ENCODE results near the gene LZTR1. TPM values are rescaled to one million over a fixed set of nuclear protein-coding genes. Genes with fewer than 3 reads are reported as not detected.
A peak's percentile ranks its signal among the peaks of the same experiment; 100 is the strongest.

Gene LZTR1
- total and polyA plus RNA-seq, 2 of the 4 experiments (the other 2 are of a cell fraction), result 22.8 to 41.3 TPM

- Histone ChIP-seq H3K27ac (ENCODE audit: insufficient read depth, low read length) (peak within 1 kb of the TSS; percentile 56), H3K4me2 (ENCODE audit: low read depth, low read length) (peak within 1 kb of the TSS; percentile 84), H2BK5ac (ENCODE audit: low read depth, low read length, poor library complexity, severe bottlenecking) (peak within 1 kb of the TSS; percentile 62), H2BK120ac (ENCODE audit: low read depth, low read length) (peak within 1 kb of the TSS; percentile 7; the same call in 1 of the 2 replicates), H4K91ac (ENCODE audit: insufficient read depth, low read depth, low read length) (no peak within 1 kb of the TSS; the same call in 1 of the 2 replicates), H3K4me3 (ENCODE audit: insufficient read depth, low read depth, low read length) (peak within 1 kb of the TSS; percentile 37), H2AFZ (replicated peaks; ENCODE audit: low read length, poor library complexity) (peak within 1 kb of the TSS; percentile 94), H3K14ac (replicated peaks; ENCODE audit: low read depth, low read length) (peak within 1 kb of the TSS; percentile 10; the same call in 1 of the 2 replicates), H3K4ac (ENCODE audit: low read depth, low read length) (no peak within 1 kb of the TSS), H3K9me3 (ENCODE audit: control insufficient read depth, insufficient read depth, low read length) (no peaks in the 10 kb centered on the region), H3K18ac (ENCODE audit: low read depth, low read length) (peak within 1 kb of the TSS; percentile 66; the same call in 1 of the 2 replicates), H2BK15ac (ENCODE audit: low read depth, low read length) (no peak within 1 kb of the TSS), H3K27me3 (ENCODE audit: control insufficient read depth, insufficient read depth, low read length) (no peaks in the 10 kb centered on the region), H3K4me1 (ENCODE audit: control insufficient read depth, insufficient read depth, low read length) (peaks cover 15% of the 10 kb centered on the region), H3K23ac (ENCODE audit: low read depth, low read length) (0 out of 2 replicates have a peak within 1 kb of the TSS, but pooled peaks have one; percentile 36), H4K20me1 (ENCODE audit: insufficient read depth, low read length) (no peaks in the 10 kb centered on the region), H4K8ac (ENCODE audit: low read depth in 2 of 2, low read length in 2 of 2) (peak within 1 kb of the TSS in 1 of 2 experiments; percentile 84; a peak in 2 of 4 replicates), H3K36me3 (ENCODE audit: control insufficient read depth, insufficient read depth, low read length) (no peaks in the 10 kb centered on the region), H2AK9ac (replicated peaks; ENCODE audit: low read depth, low read length, poor library complexity) (peak within 1 kb of the TSS; percentile 88), H2BK20ac (ENCODE audit: low read depth, low read length) (no peak within 1 kb of the TSS), H3K9ac (ENCODE audit: low read depth, low read length) (peak within 1 kb of the TSS; percentile 27; the same call in 1 of the 2 replicates), H3K79me1 (ENCODE audit: low read depth in 1 of 2, low read length in 2 of 2) (no peaks in the 10 kb centered on the region), H3K56ac (ENCODE audit: extremely low read depth, insufficient read depth, low read length) (peak within 1 kb of the TSS; percentile 22; the same call in 1 of the 2 replicates), H2AK5ac (ENCODE audit: low read depth, low read length) (no peak within 1 kb of the TSS), H4K5ac (ENCODE audit: low read depth, low read length) (no peak within 1 kb of the TSS), H3K9me1 (ENCODE audit: insufficient read depth, low read length) (peaks cover 6% of the 10 kb centered on the region; the same call in 1 of the 2 replicates)
- TF ChIP-seq MAZ (IDR thresholded peaks at IDR 0.05; ENCODE audit: borderline replicate concordance, low read depth, low read length) (no peak), BHLHE40 (IDR thresholded peaks at IDR 0.05; ENCODE audit: low read depth, low read length) (peak; percentile 28; the same call in 1 of the 2 replicates), CTCF (conservative IDR thresholded peaks at IDR 0.05; ENCODE audit: low read depth, low read length) (no peak), ELK1 (IDR thresholded peaks at IDR 0.05; ENCODE audit: borderline replicate concordance, low read depth, low read length) (no peak), NFE2L2 (IDR thresholded peaks at IDR 0.05; ENCODE audit: low read depth, low read length) (no peak), CEBPB (IDR thresholded peaks at IDR 0.05; ENCODE audit: low read depth, low read length) (no peak), POLR2A (IDR thresholded peaks at IDR 0.05; ENCODE audit: low read depth, low read length) (no peak), FOS (IDR thresholded peaks at IDR 0.05; ENCODE audit: low read depth, low read length) (no peak), USF2 (IDR thresholded peaks at IDR 0.05; ENCODE audit: low read depth, low read length) (peak; percentile 59; the same call in 1 of the 2 replicates), MXI1 (IDR thresholded peaks at IDR 0.05; ENCODE audit: borderline replicate concordance, low read depth, low read length) (peak; percentile 99)
- DNase-seq (peak; percentile 87), ATAC-seq (ENCODE audit: low read depth) (peak; percentile 98)
- BruUV-seq (replicated peaks), result no TSS peak
- ChIA-PET CTCF (no interaction called here), POLR2A (ENCODE audit: unreplicated experiment) (no interaction called here)
- WGBS, 2 experiments (ENCODE audit: extremely low coverage in 2 of 2, insufficient read length in 1 of 2), result 0% methylated on average over 16 of the region's 47 CpGs; no CpG with 5 or more reads in 1 of the 2 experiments
- in situ Hi-C loops (cut with MboI; ENCODE audit: low sequenced_read_pairs) (no loop called here), dilution Hi-C loops (cut with HindIII; ENCODE audit: low sequenced_read_pairs, unreplicated experiment) (no loop called here), intact Hi-C loops (cut with micrococcal nuclease) (loop anchor here (1.0 to 2.0 kb wide), 2 partner anchors 31 to 43 kb away; partner anchors contain the start of genes P2RX6 and THAP7)
These were observed 63.6 kb downstream of the LZTR1 start, which contains the start of gene LRRC74B for GRCh38 chr22:21045585-21046294. Gene LRRC74B, plus strand, starts transcription at chr22:21045946. Its CDS starts 41 bp downstream, at chr22:21045987.
